ENCODE measurements around the gene IWS1.
"Not testable (repeated sequence)": the region's sequence is repeated elsewhere in the genome, so short reads cannot be mapped to it uniquely, and the experiment has no call there.

The IWS1 gene

DNA sequence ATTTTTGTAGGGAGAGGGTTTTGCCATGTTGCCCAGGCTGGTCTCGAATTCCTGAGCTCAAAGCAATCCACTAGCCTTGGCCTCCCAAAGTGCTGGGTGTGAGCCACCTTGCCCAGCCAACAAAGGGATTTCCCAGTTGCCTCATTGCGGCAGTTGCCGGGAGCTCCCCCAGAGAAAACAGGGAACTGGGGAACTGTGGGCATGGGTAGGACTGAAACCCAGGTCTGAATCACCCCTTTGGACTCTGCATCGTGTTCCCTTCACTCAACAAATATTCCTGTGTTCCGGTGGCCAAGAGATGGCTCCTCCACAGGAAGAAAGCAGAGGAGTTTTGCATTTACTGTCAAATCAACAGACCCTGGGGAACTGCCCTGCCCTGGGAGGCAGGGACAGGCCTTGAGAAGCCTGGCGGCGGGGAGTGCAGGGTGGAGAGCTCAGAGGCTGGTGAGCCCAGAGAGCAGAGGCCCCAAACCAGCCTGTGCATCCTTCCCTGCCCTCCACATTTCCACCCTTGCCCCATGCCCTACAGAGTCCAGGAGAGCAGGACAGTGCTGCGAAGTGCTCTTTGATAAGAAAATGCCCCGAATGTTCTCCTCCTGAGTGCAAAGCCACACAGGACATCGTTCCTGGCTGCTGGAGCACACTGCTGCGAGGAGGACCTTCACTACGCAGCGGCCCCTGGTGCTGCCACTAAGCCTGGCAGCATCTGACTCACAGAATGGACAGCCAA is 34.1 kb upstream of the IWS1 start:
- DNase-seq: no peak

DNA sequence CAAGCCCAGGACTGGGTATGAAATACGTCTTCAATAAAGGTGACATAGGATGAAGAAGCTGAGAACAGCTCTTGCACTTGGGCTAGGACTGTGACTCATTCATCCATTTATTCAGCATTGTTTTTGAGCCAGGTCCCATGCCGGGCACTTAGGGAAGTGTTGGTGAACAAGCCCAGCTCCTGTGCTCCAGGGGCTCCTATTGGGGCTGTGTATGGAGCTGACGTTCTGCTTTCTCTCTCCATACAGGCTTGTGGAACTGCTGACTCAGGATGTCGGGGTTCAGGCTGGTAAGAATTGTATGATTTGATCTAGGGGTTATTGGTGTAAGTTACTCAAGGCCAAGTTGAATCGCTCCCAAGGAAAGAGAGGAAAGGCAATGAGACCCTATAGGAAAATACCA is 33.2 kb upstream of the IWS1 start:
- no peak for DNase-seq

DNA sequence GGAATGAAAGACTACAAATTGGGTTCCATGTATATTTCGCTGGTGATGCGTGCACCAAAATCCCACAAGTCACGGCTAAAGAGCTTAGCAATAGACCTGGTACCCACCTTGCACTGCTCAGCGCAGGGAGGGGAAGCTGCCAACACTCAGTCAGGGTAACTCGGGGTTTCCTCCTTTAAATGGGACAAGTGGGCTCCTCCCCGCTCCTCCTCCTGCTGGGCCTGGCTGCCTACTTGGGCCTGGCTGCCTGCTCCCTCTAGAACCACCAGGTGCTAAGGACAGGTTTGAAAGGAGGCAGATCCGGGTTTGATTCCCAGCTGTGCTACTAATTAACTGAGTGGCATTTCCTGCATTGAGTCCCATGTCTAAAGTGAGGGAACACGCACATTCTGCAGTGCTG is 32.6 kb upstream of the IWS1 start:
- DNase-seq: no peak

DNA sequence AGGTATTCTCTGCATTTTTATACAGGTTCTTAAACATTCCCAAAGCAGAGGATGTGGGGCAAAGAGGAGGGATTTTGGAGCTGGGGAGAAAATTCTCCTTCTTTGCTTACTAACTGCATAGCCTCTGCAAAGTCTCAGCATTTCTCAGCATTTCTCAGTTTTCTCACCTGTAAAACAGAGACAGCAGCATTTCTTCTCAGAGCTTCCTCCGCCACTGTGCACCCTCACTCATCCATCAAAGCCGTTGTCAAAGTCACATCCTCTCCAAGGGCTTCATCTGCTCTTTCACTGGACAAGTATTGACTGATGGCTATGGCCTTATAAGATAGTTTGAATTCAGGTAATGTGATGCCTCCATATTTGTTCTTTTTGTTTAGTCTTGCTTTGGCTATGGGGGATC is 26.6 kb upstream of the IWS1 start:
- DNase-seq: no peak

DNA sequence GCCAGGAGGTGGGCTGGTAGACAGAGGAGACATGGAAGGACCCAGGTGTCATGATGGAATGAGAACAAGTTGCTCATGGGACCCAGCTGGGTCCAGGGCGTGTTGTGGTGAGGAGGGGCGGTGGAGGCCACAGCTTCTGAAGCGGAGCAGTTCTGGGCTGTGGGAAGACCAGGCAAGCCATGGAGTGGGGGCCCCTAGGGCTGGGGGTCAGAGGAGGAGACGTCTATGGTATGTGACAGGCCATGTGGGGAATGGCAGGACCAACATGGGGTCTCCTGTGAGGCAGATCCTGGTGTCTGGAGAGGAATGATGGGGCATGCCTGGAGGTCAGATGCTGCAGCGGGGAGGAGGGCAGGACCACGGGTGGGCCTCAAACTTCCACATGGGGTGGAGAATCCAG is 26.0 kb upstream of the IWS1 start:
- no peak for DNase-seq

DNA sequence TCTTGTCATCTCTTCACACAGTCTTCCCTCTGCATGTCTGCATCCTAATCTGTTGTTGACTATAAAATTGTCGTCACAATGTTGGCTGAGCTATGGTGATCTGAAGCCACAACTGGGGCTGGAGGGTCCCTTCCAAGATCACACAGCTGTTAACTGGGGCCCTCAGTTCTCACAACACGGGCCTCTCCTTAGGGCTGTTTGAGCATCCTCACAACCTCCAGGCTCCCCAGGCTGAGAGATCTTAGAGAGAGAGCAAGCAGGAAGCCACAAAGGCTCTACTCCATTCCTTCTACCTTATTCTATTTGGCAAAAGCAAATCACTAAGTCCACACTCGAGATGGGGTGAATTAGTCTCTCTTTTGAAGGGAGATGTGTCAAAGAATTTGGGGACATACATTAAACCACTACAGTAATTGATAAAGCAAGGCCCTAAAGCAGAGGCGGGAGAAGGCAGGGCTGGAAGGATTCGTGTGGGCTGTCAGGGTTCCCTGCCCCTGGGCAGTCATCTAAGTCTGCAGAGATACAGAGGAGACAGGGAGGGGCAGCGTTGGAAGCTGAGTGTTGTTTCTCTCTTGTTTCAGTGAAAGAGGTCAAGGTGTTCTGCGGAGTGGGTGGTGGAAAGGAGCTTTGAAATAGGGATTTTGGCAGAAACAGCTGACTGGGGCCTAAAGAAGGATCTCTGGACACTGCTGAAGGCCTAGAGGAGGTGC is 25.1 kb upstream of the IWS1 start:
- no peak for DNase-seq

DNA sequence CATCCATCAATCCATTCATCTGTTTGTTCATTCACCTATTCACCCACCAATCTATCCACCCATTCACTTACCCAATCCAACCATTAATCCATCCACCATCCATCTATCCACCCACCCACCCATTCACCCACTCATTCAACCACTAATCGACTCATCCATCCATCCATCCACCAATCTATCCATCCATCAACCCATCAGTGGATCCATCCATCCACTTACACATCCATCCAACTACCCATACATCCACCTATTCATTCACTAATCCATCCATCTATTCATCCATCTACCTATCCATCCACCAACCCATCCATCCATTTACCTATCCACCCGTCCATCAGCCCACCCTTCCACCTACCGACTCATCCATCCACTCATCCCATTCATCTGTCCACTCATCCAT is 20.5 kb upstream of the IWS1 start:
- no peak for DNase-seq

DNA sequence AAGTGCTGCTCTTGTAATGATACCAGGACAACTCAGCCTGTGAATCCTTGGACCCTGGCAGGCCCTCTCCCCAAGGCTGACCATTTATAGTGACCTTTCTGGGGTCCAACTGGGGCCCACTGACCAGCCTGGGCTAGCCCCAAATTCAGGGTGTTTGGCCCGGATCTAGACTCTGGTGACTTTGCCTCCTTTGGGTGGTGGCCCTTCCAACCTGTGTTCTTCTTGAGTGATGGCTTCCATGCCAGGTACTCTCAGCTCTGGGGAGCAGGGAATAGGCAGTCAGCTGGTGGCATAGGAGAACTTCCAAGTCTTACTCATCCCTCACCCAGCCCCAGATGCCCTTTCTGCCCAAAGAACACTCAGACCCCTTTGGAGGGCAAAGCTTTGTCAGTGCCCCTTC is 19.5 kb upstream of the IWS1 start:
- DNase-seq: no peak

DNA sequence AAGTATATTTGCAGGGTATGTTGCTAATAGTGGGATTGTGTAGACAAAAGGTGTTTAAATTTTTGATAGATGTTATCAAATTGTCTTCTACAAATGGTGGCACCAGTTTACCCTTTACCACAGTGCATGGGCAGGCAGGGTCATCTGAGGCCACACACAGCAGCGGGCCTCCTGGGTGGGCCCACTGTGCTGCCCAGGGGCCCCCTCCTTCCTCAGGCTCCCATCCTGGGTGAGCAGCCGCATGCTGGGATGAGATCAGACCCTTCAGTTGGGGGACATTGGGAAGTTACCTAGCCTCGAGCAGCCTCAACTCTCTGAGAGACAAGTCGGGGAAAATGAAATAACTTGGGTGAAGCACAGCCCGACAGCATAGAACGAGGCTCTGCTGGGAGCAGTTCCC is 18.9 kb upstream of the IWS1 start:
- DNase-seq: no peak

DNA sequence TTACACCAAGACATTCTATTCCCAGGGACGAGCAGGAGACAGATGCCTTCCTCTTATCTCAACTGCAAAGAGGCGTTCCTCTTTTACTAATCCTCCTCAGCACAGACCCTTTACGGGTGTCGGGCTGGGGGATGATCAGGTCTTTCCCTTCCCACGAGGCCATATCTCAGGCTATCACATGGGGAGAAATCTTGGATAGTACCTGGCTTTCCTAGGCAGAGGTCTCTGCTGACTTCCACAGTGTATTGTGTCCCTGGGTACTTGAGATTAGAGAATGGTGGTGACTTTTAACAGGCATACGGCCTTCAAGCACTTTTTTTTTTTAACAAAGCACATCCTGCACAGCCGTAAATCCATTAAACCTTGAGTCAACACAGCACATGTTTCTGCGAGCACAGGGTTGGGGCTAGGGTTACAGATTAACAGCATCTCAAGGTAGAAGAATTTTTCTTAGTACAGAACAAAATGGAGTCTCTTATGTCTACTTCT is 16.8 kb upstream of the IWS1 start:
- DNase-seq: not testable (repeated sequence)

DNA sequence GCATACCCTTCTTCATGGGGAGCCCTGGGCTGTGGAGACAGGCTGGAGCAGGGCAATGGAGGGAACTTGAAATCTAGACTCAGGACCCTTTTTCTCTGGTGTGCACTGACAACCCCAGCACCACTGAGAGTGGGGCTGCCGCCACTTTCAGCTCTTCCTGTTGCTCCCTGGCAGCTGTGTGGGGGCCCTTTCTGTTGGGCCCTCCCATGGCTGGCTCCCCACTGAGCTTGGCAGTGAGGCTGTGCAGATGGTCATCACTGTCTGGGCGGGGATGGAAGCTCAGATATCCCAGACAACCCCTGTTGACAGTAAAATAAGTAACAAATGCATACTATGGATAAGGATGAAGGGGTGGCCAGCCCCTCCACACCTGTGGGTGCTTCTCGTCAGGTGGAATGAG is 15.9 kb upstream of the IWS1 start:
- no peak for DNase-seq

DNA sequence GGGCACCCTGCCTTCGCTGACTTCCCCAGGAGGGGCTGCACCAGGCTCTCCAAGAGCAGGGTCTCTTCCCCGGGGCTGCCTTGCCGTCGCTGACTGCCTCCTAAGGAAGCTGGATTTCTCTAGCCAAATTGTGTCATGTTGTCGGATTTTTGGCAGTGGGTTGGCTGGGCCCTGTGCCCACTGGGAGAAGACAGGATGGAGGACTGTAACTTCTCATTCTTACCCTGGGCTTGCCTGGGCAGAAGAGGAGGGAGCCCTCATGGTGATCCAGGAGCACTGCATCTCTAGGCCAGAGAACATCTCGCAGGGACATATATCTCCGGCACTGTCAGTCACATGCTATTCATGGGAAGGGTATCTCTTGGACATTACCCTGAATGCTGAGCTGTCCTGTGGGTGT is 15.5 kb upstream of the IWS1 start:
- DNase-seq: no peak

DNA sequence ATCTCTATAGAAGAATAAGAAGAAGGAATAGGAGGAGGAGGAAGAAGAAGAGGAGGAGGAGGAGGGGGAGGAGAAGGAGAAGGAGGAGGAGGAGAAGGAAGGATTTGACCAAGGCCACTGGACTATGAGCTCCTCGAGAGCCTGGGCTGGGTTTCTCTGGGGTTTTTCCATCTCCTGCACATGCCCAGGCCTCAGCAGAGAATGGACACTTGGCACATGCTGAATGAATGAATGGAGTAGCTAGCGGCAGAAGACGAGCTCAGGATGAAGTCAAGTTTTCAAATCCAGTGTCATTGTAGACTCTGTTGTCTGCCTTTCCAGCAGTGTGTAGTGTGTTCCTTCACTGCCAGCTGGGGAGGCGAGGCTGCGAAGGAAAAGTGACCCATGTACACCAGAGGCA is 11.4 kb upstream of the IWS1 start:
- no peak for DNase-seq

DNA sequence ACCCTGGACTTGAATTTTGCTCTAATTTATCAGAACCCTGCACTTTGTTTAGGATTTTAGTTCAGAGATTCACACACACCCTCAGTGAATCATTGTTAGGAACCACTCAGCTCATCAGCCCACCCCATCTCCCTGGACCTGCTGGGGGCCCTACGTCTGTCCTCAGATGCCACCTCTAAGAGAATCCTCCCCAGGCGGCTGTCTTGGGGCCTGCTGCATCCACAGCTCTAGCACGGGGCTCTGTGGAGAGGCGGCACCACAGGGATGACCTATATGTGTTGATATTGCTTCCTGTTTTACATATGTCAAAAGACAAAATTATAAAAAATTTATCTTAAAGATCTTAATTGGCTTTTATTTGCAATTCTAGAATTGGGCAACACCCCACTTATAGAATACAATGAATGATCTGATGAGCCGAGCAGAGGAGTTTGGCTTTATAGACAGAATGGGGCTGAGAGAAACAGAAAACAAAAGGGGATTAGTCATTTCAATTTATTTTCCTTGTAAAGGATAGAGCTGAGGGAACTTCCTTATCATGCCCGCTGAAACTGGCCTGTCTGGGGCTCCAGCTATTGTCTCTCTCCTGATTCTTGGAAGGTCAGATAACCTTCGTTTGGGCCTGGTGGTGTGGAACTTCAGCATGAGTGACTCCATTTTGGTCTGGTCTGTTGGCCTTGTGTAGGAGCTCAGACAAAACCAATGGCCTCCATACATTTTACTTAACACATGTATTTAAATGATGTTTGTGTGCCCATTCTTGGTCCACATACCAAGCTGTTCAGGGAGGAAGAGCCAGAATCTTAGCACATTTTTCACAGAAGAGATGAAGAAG is 10.6 kb upstream of the IWS1 start:
- no peak for DNase-seq

DNA sequence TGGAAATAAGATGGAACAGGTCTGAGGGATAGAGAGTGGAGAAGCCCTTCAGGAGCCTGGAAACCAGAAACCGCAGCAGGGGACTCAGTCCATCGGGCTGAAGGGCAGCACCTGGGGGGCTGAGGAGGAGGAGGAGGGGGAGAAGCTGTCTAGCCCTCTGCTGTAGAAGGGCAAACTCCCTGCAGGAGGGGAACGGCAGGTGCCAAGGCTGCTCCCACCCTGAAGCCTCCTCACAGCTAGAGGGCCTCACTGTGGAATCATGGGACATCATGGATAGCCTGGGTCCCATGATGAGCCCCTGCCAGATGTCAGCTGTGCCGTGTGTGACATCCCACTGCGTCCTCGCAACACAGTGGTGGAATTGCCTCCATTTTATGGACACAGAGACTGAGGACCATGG is 9.6 kb upstream of the IWS1 start:
- no peak for DNase-seq

DNA sequence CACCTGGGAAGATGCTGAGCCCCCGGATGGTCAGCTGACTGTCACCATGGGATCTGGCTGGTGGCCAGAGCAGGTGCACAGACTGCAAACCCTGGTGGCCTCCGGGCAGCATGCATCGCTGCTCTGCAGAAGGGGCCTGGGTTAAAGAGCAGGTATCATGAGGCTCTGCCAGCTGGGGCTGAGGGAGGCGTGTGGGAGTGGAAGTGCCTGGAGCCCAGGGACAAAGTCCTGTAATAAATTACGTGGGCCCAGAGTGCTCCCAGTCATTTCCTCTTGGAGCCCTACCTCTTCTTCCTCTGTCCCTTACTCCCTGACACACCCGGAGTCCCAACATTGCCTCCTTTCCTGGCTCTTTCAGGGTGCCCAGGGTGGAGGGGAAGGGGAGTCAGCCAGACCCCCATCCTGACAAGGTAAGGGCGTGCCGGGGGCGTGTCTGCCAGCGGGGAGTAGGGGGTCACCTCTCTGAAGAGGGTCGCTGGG is 9.2 kb upstream of the IWS1 start, which contains the start of gene MYO7B:
TSS of gene MYO7B (plus strand) at position 262 of the 480 bp plus-strand sequence. CDS start 24,040 bp downstream, outside the sequence.
- DNase-seq: no peak

DNA sequence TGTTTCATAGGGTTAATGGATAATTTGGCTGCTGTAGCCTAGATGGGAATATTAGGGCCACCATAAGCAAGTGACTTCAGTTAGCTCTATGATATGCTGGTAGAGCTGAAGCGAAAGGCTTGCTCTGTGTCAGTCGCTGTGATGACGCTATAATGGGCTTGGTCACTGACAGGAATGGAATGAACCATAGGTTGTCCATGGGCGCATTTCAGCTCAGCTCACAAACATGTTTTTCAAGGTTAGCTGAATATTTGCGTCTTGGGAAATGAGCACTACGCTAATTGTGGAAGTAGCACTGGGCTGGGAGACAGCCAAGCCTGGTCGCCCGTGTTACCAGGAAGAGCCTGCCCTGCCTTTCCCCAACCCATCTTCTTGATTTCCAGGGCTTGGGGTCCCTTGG is 6.0 kb upstream of the IWS1 start:
- DNase-seq: no peak

DNA sequence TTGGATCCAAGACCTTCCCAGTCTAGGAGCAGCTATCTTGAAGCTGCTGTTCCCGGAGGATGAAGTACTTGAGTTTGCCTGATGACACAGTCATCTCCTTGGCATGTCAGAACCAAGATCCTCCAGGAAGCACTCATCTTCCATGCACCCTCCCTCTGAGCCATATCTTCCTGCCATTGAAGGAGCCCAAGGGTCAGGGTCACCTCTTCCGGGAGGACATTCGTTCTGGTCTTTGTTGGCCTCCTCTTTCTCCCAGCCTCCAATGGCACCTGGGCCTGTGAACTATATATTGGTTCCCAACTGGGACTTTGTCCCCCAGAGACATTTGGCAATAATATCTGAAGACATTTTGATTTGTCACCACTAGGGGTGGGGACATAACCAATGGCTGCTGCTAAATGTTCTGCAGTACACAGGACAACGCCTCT is 4.9 kb upstream of the IWS1 start:
- DNase-seq: no peak

DNA sequence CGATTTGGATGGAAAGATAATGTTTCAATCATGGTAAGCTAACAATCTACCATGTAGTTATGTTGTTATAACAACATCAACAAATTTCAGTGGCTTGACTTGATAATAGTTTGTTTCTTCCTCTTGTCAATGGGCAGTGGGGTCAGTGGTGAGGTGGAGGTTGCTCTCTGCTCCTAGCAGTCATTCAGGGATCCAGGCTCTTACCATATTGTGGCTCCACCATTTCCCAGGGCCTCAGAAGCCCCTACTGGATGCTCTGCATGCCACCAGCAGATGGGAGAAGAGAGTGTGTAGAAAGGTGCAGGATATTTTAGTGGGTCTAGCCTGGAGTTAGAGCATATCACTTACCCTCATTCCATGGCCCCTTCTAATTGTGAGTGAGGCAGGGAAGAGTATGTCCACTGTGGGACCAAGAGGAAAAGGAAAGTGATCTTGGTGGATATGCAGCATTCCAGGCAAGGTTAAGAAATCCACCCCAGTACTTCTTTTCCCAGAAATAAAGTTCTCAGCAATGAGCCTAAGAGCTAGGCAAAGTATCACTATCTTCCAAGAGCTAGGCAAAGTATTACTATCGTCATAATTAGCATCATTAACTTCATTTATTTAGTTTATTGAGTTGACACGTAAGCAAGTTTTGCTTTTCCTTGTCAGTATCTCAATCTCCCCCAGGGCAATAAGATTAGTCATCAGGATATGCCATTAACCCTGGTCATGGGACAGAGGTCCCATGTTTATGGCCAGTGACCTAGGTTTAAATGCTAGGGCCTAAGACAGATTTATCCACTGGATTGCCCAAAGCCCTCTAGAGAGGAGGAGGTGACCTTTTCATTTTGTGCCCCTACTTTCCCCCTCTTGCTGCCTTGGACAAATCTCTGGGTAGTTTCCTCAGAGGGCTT is 4.2 kb upstream of the IWS1 start:
- no peak for DNase-seq

DNA sequence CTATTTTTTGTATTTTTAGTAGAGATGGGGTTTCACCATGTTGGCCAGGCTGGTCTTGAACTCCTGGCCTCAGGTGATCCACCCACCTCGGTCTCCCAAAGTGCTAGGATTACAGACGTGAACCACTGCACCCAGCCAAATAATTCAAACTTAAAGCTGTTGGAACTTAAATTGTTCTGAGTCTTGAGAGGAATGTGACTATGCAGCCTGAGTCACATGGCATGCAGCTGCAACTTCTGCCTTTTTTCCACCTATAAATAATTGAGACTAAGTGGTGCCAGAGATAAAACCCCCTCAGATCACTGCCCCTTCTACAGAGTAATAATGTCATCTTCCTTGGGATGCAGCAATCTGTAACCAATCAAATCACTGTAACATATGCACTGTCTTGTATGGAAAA is 3.1 kb upstream of the IWS1 start:
- not testable (repeated sequence) for DNase-seq

DNA sequence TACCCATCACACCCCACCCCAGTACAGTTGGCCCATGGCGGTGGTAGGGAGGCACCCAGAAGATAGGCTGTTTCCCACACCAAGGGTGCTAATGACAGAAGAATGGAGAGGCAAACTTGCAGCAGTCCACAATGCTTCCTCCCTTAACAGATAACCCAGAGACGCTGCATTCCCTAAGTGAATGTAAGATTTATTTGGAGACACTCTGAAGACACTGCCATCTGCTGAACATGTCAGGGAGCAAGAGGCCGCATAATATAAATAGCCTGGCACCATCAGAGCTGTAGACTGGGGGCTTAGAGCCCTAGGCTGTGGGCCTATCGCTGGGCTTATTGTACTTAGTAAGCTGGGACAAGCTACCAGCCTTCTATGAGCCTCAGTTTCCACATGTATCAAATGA is 2.2 kb upstream of the IWS1 start:
- no peak for DNase-seq
